GM23338 (cell line): ENCODE data around the gene TJP2.

Experiments used
- CTCF ChIP-seq, 2 experiments: fragments of 200-600 bp in 1 of 2; sonication (generic) in 1 of 2; conservative IDR thresholded peaks; 2 replicates each; pipeline versions ENCODE4 v1.5.1 to v1.6.1; 2016 to 2017; ENCODE audit warnings: antibody characterized with exemption in 2 of 2, low read depth in 2 of 2, mild to moderate bottlenecking in 2 of 2, moderate library complexity in 1 of 2
- EZH2 ChIP-seq: fragments of 200-600 bp; sonication (generic); IDR thresholded peaks from one replicate; pipeline ENCODE4 v1.8.0; 2017; ENCODE audit warnings: antibody characterized with exemption, mild to moderate bottlenecking, low read depth; ENCODE audit not compliant: unreplicated experiment
- NANOG ChIP-seq: IDR thresholded peaks from 2 replicates; pipeline ENCODE4 v1.6.1; 2016; ENCODE audit warnings: antibody characterized with exemption, borderline replicate concordance
- POLR2AphosphoS5 ChIP-seq: IDR thresholded peaks from 2 replicates; pipeline ENCODE4 v1.6.1; 2016; ENCODE audit warnings: antibody characterized with exemption, low read depth
- REST ChIP-seq: IDR thresholded peaks from one replicate; pipeline ENCODE4 v1.6.1; 2018; ENCODE audit warnings: antibody characterized with exemption; ENCODE audit not compliant: unreplicated experiment

DNA sequence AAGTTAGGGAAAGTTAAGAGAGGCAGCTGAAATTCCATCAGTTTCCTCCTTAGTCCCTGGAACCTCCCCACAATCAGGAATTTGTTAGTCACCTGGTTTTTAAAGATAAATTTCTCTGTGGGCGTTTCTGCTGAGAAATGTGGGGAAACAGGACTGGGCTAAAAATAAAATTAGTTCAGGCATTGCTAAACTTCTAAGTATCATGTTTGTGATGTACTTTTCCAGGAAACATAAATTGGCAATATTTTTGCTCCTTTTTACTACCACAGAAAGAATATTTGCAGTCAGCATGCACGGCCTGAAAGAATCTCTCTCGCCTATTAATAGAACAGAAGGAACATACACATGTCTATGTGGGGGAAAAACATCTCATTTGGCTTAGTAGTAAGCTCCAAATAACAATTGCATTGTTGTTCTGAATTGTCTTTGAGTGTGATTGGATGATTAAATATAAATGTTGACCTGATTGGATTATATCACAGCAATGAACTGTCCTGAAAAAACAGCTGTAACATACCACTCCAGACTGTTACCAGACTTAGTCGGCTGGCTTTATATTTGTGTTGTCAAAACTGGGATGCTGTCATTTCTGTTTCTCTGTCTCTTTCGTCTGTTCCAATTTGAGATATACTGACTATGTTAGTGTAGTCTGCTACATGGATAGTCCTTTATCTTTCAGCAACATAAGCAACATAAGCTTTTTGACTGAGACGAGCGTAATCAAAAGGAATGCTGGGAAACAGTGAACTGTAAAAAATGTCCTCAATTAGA is 12.9 kb downstream of the TJP2 start:
- no peak for TF ChIP-seq CTCF (conservative IDR thresholded peaks at IDR 0.05; ENCODE audit: low read depth in 2 of 2)
- TF ChIP-seq POLR2AphosphoS5: no peak
- TF ChIP-seq REST: no peak
- no peak for TF ChIP-seq EZH2
- no peak for TF ChIP-seq NANOG
